Glomerular visceral epithelial cell (primary cell): Measurements from ENCODE around the gene AMELX.

Source experiments
- DNase-seq: peaks from one replicate; pipeline ENCODE4 v3.0.0-alpha.2; 2016; ENCODE audit errors: extremely low spot score

Gene AMELX

DNA sequence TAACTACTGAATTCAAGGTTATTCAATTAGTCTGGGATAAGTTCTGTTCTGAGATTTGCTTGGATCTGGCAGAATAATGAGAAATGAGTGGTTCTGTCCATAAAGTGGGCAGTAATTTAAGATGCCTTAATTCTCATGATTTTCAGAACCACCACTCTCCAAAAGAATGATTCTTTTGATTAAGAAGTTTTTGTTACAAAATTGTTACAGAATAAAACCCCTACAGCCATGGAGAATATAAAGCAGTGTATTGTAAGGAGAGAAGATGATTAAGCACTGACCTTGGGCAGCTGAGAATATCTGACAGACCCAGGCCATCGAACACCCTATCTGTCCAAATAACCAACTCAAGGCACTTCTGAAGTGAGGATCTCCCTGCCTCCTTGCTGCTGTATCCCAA lies 12.4 kb downstream of the AMELX start:
- no peak for DNase-seq

DNA sequence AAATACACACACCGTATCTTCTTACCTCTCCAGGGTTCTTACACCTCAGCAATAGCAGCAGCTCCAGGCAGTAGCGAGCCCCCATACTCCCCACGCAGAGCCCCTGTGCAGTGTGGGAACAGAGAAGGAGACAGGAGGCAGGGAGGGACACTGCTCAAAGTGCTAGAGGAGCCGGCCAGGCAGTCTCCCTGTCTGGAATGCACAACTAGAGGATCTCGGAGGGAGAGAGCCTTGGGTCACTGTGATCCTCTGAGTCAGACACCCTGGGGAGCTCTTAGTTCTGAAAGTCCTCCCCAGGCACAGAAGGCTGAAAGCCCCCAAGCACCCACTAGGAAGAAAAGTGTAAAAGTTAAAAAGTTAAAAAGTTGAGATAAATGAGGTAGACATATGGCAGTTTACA lies 16.0 kb downstream of the AMELX start:
- no peak for DNase-seq

DNA sequence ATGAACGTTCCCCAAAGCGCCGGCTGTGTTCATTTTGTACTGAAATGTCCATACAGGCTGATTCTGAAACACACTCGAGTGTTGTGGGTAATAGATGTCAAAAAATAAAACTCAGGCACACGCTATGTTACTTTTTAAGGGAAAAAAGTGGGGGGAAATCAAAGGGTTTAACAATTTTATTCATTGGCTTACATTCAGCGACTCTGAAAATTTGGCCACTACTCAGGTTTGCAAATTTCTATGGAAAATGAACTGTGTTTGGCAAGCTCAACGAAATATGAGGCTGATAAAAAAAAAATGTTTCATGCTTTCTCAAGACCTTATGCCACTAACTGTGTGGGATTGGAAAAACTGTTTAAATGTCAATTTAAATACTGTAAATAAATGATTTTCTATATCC lies 18.5 kb downstream of the AMELX start:
- no peak for DNase-seq

DNA sequence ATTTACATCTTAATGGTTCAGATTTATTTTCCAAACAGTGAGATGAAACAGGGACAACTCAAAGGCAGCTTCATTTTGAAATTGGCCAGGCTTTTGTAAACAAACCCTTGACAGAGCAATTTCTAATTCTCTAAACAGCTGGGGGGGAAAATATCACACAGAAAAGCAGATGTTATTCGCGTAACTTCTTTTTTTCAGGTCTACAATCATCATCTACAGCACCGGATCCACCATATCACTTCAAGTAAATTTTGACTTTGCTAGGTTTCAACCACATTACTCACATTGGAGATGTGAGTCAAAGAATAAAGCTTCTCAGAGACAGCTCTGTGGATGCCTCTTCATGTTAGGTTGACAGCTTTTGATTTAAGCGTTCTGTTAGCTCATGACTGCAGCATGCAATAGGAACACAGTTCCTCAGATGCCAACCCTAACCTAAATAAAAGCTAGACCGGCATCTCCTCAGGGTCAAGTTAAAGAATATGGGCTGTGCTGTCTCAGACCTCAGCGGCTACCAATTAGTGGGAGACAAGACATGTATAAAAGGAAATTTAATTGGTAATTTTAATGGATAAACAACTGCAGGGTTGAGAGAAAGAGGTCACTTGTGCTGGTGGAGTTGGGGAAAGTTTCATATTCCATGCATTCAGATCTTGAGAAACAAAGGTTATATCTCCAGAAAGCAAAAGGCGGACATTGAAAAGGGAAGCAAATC lies 26.8 kb downstream of the AMELX start:
- DNase-seq: no peak

DNA sequence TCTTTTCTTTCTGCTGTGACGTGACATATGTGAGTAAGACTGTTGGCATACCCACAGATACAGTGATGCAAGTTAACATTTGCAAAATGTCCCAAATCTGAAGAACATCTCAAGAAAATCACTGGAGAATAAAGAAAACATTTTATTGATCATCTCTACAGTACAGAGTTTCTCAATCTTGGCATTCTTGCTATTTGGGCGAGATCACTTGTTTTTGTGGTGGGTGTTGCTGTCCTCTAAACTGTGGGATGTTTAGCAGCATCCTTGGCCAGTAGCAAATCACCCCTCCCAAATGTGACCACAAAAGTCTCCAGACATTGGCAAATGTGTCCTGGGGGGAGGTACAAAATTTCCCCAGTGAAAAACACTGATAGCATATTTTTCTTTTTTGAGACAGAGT lies 28.8 kb downstream of the AMELX start:
- DNase-seq: no peak

DNA sequence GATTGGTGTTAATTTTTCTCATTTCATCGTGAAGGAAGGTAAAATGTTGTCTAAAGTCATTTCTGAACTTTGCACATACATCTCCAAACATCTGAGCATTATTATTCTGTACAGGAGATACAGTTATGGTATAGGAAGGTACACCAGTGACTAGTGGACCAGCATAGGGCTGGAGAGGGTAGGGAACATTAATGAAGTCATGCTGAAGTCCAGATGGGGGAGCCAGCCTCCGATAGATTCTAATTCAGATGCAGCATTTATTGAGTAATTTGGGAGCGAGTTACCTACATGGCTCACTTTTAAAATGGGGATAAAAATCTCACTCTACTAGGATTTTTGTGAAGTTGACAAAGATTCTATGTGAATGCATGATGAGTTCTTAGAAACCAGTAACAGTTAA lies 34.9 kb downstream of the AMELX start:
- no peak for DNase-seq

DNA sequence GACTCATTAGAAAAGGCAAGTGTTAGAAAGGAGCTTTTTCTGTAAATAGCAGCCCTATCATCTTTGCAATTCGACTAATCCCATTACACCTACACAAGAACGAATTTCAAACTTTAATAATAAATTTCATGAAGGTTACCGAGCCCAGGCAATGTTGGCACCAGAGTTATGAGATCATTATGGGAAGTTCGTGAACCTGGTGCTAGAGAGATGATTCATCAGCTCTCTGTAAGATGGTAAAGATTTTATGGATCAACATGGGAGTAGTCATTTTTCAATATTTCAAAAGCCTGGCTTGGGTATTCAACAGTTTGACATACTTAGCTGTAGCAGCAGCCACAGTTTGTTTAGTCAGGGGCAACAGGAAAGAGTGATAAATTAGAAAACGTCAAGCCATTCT lies 35.8 kb downstream of the AMELX start:
- DNase-seq: peak; percentile 11

DNA sequence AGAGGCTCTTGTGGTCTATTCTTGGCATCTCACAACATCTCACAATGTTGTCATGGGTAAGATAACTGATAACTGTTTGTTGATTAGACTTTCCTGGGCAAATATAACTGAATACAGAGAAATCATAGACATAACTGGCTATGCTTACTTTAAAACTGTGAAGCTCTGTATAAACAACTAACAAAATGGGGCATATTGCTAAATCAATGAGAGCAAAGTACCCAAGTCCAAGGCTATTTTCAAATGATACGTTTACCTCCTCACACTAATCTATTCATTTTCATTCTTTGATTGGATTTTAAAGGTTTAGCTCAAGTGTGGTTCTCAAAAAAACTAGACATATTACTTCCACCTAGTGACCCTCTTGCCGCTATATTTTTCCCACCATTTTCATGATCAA lies 38.6 kb downstream of the AMELX start:
- DNase-seq: no peak

DNA sequence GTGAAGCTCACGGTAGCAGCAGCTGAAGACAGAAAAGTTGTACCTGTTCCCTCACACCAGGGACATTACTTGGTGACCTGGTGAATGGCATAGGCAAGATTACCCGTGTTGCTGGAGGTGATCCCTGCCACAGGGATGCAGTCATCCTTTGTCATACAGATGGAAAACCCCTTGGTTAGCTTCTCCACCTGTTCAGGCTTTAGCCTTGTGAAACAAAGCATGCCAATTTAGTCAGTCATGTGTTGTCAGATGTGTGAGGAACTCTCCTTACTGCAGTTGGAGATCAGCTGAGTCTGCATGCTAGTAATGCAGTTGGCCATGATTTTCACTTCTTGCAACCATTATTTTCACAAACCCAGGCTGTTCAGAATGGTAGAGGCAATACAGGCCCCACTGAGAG lies 41.0 kb downstream of the AMELX start:
- peak; percentile 7 for DNase-seq

DNA sequence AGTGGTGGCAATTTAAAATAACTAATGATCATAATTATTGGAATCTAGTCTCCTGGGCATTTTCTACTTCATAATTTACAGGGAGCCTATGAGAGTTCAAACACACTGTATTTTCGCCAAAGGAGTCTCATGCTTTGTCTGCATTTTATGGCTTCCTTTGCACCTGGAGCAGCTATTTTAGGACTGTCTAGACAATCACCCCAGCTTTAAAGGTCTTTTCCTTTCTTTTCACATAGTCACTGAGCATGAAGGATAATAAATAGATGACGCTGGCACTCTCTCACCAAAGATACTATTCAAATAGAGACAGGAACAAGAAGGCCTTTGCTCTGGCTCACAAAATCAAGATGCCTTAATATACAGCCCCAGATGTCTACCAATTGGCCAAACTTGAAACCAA lies 43.0 kb downstream of the AMELX start:
- DNase-seq: no peak

DNA sequence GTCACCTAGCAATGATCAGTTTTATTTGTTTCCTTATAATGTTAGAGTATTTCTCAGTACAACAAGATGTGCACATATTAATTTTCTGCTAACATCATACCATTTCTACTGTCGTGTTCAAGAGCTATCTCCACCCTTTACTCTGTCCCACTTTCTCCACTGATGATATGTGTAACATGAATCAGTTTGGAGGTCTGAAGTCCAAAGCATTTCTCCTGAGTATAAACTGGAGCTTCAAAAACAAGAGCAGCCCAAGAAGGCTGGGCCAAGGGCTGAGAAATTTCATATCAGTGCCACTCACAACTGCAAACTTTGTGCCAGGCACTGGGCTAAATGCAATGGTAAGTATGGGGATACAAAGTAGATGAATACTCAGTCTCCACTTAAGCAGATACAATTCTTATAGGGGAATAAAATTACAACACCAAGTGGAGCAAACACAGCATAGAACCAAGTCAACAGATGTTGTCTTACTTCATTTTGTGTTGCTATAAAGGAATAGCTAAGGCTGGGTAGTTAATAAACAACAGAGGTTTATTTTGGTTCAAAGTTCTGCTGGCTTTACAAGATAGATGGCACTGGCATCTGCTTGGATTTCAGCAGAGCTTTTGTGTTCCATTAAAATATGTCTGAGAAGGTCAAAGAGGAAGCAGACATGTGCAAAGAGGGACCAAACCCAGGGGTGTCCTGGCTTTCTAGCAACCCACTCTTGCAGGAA lies 44.2 kb downstream of the AMELX start:
- DNase-seq: no peak

DNA sequence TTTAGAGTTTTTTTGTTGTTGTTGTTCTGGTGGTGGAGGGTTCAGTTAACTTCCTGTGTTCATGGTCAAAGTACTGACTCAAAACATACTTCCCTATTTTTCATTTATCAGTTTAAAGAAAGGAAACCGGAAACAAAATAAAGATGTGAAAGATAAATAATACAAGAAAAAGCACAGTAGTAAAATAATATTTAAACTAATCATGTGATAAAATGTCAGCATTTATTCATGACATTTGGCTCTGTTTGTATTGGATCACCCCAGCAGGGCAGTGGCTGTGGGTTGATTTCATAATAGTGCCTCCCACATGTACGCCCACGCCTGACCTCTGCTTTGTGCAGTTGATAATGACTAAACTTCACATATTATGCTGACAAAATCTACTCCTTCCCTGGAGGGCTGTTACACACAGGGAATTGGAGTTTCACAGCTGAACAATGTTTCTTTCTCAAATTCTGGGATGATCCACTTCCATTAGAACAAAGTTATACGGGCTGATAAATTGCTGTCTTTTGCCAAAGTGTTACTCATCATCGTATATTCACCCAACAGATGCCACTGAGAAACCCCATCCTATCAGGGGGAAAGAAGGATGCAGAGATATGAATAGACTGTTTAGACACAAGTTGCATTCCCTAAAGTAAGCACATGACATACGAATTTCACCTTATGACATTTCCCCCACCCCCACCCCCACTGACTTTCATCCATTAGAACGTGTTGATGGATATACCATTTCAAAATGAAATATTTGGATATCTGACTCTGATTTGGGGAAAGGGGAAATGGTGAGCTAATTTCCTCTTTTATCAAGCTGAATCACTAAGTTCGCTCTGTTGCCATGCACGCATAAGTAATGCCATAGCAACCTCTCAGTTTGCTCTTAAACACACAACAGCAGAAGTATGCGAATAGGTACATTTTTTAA lies 48.3 kb downstream of the AMELX start:
- DNase-seq: peak; percentile 52

DNA sequence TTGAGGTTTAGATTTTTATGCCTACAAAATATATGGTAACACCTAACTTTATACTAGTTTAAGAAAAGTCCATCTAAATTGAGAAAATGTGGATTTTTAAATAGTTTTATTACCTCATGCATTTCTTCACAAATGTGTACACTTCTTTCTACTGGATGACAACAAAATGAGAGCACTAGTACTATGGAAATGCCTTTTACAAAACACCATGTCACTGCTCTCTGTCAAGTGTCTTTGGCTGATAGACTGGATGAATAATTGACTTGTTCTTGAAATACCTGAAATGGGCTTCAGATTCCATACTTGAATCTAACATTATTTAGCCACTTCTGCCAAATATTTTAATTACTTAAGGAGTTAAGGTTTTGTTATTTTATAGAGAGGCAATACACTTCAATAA lies 49.5 kb downstream of the AMELX start:
- no peak for DNase-seq

DNA sequence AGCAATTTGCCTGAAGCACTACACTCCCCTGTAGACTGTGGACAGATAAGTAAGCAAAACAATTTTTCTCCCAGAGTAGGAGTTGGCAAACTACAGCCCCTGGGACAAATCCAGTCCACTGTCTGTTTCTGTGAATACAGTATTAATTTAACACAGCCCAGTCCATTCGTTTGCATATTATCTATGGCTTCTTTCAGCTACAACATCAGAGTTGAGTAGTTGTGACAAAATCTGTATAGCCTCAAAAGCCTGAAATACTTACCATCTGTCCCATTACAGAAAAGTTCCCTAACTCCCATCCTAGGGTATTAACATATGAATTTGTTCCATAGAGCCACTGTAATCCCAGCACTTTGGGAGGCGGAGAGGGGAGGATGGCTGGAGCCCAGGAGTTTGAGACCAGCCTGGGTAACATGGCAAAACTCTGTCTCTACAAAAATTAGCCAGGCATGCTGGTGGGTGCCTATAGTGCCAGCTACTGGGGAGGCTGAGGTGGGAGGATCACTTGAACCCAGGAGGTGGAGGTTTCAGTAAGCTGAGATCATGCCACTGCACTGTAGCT lies 53.0 kb downstream of the AMELX start:
- no peak for DNase-seq

DNA sequence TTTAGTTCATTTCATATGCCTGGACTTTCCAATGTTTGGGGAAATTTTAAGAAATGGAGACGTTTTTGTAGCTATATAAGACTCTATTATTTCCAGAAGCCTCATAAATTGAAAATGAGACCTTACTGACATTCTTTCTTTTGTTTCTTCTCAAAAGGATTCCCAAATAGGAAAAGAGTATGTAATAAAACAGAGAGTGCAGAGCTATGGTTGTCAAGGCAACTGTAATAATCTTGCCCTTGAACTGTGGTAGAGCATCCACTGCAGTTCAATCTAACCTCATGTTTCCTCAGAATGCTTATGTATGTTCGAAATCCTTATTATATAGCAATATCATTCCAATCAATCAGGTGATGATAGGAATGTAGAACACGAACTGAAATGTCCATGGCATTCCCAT lies 54.1 kb downstream of the AMELX start:
- DNase-seq: no peak

DNA sequence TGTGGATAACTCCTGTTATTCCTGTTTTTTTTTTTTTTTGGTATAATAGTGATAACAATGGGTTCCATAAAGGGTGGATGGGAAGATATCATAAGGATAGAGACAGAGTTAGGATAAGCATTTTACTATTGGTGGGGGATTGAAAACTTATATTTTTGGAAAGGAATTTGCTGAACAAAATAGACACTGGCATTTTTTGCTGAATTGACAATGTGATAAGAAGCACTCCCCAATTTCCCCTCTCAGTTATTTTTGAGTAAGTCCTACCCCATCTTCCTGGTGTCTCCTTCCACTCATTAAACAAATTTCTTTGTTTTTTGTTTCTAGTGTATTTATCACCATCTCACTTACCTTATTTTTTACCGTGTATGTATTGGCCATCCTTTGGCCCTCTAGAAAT lies 55.8 kb downstream of the AMELX start:
- DNase-seq: no peak

DNA sequence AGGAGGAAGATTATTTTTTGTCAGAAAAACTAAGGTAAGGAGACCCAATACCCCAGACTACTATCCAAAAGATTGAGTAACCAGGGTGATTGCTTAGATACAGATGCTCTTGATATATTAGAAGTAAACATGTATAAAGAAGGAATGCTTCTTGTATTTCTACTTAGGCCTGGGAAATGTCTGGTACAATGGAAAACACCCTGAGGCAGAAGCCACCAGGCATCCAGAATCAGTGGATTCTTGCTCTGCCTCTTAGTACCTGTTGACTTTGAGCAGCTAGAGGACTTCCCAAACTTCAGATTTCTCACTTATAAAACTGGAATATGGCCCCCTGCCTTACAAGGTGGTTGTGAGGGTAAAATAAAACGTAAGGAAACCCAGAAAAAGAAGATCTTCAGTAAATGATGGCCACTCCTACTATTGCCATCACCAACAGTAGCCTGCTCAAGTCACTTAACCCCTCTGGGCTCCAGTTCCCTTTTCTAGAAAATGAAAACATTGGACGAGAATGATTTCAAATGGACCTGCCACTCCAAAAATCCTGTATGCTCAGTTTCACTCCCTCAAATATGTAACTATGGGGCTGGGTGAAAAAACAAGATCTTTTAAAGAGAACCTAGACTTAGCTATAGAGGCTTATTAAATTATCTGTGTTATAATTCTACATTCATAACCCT lies 56.6 kb downstream of the AMELX start:
- no peak for DNase-seq
